HG03354 (cell line): ENCODE measurements around the gene CARMIL1.

Experiments used
- ATAC-seq: cut with Tn5 transposase; IDR thresholded peaks from one replicate; pipeline ENCODE4 v1.9.1; 2021; ENCODE audit warnings: mild to moderate bottlenecking; ENCODE audit not compliant: unreplicated experiment, poor library complexity, severe bottlenecking

CARMIL1 gene

GRCh38 chr6:25619217-25619616 is 340.0 kb downstream of the CARMIL1 start:
- no peak for ATAC-seq

- ATAC-seq = no peak
Measured at GRCh38 chr6:25620391-25620790, 341.2 kb downstream of the CARMIL1 start.

DNA sequence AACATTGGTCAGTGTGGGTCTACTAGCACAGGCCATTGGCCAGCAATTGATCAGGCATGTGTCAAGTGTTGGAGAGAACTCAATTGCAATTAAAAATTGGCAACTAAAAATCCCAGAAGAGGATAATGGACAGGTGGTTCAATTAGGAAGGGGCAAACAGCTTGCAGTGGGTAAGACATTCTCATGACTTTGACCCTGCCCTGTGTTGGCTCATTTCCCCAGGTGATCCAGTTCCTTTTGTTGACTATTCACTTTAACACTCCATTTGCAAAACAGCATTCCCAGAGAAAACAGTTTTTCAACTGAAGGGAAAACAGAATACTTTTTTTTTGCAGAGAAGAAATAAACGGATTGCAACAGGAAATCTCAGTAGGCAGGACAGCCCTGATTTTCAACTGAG is 343.9 kb downstream of the CARMIL1 start:
- no peak for ATAC-seq

DNA sequence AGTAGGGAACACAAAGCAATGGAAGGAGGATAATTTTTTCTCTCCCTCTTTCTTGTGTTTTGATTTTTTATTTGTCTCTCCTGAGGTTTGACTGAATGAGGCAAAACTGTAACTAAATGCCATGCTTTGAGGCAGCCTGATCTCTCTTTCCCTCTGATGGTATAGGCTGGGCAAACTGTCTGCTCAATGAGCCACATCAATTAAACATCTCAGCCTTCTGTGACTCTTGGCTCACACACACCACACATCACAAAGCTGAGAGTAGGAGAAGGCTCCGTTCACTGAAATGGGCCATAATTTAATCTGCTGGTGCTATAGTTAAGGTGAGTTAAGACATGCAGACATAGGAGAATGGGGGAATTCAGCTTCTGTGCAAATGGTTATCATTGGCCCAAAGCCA is 344.7 kb downstream of the CARMIL1 start:
- no peak for ATAC-seq

DNA sequence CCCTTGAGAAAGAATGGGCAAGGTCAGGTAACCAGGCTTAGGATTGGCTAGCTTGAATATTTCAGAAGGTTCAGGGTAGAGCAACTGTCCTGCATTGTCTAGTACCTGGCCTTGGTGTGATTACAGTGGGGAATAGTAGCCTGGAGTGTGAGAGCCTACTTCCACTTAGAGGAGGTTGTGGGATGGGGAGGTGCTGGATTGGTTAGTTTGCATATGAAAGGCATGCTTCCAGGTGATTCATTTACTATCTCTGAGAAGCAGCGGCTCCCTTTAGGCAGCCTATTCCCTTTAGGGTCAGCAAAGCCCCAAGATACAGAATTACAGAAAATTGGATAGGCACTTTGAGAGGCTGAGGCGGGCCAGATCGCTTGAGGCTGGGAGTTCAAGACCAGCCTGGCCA is 347.8 kb downstream of the CARMIL1 start:
- no peak for ATAC-seq

DNA sequence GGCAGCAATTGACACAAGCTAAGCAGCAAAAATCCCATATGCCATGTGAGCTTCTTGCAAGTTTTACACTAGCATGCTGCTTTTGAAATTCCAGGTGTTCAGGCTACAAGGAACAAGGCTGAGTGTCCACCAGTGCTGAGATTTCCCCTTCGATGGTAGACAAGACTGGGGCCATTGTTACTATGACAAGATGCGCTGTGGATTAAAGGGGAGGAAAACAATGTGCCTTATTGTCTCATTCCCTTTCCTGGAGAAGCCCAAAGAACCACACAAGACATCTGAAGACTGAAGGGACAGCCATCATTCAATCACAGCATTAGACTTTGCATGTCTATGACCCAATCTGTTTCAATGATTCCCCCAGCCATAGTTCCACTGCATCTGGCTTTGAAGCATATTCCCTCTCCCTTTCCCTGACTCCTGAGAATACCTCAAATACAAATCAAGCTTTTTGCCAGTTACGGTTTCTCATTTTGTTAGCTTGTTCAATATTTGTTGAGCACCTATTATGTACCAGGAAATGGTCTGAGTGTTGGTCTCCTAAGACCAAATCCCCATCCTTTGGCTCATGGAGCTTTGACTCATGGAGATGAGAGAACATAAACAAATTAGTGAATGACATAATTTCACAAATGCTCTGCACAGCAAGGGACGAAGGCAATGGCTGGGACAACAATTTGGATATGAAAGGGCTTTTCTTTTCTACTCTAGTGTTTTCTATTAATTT is 349.5 kb downstream of the CARMIL1 start:
- no peak for ATAC-seq

DNA sequence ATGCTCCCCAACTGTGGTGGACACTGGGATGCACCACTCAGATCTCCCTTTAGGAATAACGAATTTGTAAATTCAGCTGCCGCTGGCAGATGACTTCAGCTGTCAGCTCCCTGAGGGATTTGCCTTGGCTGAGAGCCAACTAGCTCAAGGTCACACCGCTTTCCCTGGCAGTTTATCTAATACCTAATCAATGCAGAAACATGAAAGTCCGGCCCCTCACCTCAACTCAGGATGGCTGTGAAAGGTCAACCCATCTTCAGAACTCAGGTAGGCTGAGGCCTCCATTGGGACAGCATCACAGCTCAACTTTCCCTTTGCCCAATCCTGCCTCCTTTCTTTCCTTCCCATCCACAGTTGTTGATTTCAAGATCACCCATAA is 350.0 kb downstream of the CARMIL1 start:
- ATAC-seq = no peak

DNA sequence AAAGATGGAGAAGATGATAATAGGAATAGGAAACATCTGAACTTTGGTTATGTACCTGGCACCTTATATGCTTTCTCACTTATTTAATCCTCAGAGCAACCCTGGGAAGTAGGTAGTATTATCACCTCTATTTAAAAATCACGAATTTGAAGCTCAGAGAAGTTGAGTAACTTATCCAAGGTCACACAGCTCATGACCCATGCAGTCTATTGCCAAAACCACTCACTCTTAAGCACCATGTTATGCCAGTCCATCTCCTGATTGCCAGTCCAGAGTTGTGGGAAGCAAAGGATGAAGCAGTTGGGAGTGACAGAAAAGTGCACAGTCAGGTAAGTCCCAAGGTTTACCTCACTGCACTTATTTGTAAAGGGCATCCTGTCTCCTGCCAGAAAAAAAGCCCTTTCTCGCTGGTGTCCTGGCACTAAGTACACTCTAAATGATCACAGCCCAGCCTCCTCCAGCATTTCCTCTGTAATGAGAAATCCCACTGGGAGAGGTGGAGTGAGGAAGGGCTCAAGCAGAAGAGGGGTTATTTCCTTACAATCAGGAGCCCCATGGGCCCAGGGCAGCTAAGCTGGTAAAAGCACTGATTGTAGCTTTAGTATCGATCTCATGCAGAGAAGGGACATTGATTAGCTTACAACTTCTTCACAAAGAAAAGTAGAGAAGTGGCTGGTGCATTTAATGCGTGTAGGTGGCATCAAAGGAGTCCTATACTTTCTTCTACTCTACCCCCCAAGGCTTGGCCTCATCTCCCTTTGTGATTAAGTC is 351.5 kb downstream of the CARMIL1 start:
- no peak for ATAC-seq

DNA sequence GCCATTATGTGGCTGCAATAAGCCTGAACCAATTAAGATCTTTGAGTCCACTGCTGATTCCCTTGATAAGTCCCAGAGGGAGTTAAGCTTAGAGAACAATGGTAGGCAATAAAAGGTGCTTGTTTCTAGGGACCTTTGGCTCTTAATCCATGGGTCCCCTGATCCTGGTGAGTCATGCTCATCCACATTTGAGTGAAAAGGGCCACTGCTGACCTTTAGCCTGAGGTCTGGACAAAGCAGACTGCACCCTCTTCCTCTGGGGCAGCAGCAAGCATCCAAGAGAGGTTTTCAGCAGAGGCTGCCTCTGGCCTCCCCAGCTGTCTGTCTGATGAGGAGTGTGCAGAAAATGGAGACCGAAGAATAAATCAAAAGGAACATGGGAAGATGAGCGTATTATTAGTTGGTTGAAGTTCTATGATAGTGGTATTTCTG is 356.7 kb downstream of the CARMIL1 start:
- no peak for ATAC-seq

DNA sequence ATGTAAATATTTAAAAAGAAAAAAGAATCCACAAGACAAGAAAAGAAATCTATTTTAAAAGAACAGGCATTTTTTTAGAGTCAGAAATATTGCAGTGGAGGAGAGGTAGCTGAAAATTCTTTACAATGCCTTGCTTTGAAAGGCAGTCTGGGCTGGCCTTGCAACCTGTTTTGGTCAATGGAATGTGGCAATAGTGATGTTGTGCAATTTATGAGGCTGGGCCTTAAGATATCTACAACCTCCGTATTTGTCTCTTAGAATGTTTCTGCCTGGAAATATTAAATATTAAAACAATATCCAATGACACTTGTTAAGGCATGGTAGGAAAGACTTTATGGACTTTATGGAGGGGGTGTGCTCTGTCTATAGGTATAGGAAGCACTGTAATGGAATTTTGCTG is 358.0 kb downstream of the CARMIL1 start:
- no peak for ATAC-seq

DNA sequence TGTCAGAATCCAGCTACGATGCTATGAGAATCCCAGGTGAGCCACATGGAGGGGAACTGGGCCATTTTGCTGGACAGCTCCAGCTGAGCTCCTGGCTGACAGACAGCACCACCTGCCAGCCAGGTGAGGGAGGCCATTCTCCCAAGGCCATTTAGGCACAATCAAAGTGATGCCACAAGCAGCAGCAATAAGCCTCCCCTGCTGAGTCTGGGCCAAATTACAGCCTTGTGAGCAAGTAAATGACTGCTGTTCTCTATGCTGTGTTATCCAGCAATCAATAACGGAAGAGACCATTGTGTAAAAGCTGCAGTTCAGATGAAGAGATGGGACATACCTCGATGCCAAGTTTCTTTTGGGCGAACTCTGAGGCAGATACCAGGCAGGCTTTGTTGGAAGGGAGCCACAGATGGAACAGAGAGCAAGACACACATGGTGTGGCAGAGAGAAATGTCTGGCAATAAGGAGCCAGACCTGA is 358.8 kb downstream of the CARMIL1 start:
- no peak for ATAC-seq

DNA sequence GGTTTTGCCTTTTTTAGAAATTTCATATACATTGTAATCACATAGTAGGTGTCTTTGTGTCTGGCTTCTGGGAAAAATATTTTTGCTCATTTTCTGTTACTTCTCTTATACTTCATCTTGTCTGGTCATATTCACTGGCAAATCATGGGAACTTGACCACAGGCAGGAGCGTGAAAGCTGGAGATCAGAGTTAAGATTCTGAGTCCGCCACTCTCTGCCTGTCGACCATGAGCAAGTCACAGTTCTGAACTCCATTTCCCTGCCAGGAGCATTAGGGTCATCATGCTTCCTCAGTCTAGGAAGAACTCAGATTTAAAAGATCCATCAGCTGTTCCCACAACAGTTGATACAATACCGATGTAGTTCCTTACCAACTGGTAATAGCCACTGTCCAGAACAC is 360.5 kb downstream of the CARMIL1 start:
- no peak for ATAC-seq

GRCh38 chr6:25640446-25640845 is 361.3 kb downstream of the CARMIL1 start:
- ATAC-seq = no peak

- ATAC-seq = no peak
Measured at GRCh38 chr6:25640891-25641290, 361.7 kb downstream of the CARMIL1 start.

- ATAC-seq = no peak
Measured at GRCh38 chr6:25641377-25641776, 362.2 kb downstream of the CARMIL1 start.

GRCh38 chr6:25641940-25642666 is 362.9 kb downstream of the CARMIL1 start:
- ATAC-seq = no peak

DNA sequence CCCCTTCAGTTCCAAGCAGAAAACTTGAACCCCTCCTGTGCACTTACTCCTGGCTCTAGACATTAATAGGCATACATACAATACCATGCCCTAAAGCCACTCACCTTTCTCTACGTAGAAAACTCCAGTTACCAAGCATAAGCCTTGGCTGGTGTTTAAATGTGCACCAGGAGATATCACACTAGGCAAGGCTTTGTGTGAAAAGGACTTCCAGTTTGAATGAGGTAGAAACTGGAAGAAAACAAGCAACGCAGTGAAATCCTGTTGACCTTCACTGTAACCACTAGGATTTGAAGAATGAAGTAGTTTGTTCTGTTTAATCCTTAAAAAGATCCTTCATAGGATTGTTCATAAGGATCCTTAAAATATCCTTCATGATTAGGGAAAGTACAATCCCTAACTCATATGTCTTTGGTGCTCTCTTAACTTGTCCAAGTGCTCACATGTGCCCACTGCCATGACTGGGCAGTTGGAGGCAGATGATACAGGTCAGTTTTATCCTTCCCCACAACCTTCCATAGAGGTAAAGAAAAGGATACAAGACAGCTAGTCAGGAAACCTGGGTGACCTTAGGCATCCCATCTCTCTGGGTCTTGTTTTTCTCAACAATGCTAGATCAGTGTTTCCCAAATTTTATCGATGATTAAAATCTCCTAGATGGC is 363.6 kb downstream of the CARMIL1 start:
- no peak for ATAC-seq

- ATAC-seq = no peak
Measured at GRCh38 chr6:25645916-25646315, 366.7 kb downstream of the CARMIL1 start.

GRCh38 chr6:25649611-25650010 is 370.4 kb downstream of the CARMIL1 start:
- no peak for ATAC-seq

DNA sequence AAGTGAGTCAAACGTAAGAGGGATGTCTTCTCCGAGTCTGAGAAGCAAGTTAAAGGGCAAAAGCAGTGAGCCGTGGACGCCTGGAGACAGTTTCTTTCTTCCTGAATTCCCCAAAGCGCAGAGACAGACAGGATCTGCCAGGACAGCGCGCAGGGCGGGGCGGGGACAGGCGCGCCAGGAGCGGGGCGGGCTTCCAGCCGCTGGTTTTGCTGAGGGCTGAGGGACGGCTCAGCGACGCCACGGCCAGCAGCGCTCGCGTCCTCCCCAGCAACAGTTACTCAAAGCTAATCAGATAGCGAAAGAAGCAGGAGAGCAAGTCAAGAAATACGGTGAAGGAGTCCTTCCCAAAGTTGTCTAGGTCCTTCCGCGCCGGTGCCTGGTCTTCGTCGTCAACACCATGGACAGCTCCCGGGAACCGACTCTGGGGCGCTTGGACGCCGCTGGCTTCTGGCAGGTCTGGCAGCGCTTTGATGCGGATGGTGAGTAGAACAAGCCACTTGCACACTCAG is 372.9 kb downstream of the CARMIL1 start, which contains the start of gene SCGN:
TSS of gene SCGN (plus strand) at position 209 of the 509 bp plus-strand sequence. CDS start at position 398, 189 bp downstream.
- no peak for ATAC-seq
